T-helper 1 cell treated with Interleukin-12 subunit alpha and Interleukin-12 subunit beta and Interleukin-4 antibody, amounts not matched to agents 30 ng/mL and 1 ng/mL, for 36 hours (primary cell): Measurements from ENCODE around the gene PIP5KL1. TPM values are rescaled to one million over a fixed set of nuclear protein-coding genes. Genes with fewer than 3 reads are reported as not detected.

Source experiments
- intact Hi-C: fragments of 100-400 bp; cut with micrococcal nuclease; formaldehyde crosslinking; loops from one replicate; pipeline ENCODE4 v1.15.1; 2024
- total RNA-seq: library from RNA; stranded (reverse); gene quantifications from 2 replicates; pipeline ENCODE4 v1.2.3, GENCODE V29; 2022

PIP5KL1 gene
- total RNA-seq, 1 donor from 2014 or later = 1.8 TPM

DNA sequence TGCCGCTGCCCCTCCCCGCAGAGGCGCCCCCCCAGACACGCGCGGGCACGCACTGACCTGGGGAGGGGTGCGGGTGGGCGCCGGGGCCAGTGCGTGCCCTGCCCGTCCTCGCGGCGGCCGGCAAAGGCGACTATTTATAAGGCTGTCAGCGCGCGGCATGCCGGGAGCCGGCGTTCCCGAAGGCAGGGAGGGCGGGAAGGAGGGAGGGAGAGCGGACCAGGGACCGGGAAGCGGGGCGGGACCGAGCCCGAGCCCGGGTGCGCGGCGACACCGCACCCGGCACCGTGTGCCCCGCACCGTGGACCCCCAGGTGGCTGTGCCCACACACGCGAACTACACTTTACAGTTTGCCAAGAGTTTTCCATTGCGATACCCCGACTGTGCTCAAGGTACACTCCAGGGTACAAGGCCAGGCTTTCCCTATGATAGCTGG is 53.0 kb downstream of the PIP5KL1 start, which contains the start of gene AK1:
Gene AK1, minus strand, starts transcription at position 110 of the 433 bp plus-strand sequence. CDS start 3,058 bp downstream, outside the sequence.
- intact Hi-C loops = no loop called here

DNA sequence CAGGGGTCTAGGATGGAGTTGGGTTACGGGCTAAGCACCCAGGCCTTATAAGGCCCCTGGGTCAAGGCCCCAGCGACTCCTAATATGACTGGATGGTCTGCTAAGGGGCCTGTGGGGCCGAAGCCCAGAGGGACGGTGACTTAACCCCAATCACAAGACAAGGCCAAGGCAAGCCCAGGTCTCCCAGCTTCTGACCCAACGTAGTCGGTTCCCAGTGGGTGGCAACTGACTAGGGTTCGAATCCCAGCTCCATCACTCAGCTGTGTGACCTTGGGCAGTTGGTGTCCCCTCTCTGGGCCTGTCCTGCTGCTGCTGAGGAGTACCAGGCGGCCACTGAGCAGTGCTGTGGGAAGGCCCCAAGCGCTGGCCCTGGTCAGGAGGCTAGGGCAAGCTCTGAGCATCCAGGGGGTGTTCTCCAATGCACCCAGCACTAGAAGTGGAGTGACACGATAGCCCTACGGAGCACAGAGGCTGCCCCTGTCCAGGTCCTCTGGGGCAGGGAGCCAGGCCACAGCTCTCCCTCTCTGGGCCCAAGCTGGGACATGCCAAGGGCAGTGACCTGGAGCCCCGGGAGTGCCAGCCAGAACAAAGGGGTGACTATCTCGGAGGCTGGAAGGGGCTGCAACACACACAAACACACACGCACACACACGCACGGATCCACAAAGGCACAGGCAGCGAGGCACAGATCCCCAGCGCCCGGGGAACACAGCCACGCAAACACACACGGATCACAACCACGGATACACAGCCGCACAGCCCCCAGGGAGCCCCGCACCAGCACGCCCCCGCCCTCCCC is 53.6 kb downstream of the PIP5KL1 start:
- intact Hi-C loops = no loop called here

DNA sequence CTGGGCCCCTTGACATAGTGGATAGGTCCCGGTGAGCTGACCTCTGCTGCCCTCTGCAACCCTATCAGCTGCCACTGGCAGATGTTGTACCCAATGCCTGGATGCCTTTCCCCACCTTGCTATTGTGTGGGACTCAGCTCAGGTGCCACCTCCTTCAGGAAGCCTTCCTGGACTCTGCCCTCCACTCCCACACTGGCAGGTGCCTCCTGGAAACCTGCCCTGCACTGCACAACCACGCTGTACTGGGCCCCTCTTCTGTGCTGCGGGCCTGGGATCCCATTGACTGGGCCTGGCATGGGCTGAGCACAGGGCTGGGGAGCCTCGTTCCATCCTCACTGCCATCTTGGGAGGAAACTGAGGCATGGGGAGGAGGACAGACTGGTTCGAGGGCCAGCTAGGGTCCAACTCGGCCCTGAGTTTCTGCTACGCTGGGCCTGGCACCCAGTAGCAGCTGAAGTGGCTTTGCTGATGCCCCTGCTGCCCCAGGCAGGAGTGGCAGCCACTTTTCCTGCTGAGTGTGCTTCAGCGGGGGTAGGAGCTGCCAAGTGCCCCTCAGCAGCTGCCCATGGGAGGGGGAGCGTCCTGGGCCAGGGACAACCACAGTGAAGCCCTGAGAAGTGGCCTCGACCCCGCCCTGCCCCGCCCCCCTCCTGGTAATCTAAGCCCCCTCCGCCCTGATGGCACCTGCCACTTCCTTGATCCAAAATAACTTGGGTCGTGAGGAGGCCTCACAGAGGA is 54.4 kb downstream of the PIP5KL1 start:
- intact Hi-C loops = no loop called here

DNA sequence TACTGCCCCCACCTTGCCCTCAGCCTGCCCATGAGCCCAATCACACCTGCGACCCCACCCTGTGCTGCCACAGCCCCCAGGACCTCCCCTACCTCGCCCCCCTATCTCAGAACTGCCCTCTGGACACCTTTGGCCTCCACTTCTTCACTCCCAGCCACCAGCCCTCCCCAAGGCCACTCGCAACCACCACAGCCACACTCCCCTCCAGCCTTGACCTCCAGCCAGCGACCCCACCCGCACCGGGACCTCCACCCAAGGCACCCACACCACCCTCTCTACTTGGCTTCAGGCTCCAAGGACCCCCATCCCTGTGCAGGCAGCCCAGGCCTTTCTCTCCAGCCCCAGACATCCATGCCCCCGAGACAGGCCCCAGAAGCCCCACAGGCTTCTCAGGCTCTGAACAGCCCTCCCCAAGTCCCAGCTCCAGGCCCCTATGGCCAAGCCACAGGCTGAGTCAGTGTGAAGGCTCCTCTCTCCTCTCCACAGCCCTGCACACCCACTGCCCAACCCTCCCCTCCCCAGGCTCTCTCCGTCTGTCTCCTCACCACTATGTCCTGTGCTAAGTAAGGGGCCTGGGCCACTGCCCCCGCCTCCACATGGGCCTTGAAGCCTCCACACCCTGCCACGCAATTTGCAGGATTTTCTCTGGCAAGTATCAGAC is 55.1 kb downstream of the PIP5KL1 start:
- intact Hi-C loops = no loop called here

DNA sequence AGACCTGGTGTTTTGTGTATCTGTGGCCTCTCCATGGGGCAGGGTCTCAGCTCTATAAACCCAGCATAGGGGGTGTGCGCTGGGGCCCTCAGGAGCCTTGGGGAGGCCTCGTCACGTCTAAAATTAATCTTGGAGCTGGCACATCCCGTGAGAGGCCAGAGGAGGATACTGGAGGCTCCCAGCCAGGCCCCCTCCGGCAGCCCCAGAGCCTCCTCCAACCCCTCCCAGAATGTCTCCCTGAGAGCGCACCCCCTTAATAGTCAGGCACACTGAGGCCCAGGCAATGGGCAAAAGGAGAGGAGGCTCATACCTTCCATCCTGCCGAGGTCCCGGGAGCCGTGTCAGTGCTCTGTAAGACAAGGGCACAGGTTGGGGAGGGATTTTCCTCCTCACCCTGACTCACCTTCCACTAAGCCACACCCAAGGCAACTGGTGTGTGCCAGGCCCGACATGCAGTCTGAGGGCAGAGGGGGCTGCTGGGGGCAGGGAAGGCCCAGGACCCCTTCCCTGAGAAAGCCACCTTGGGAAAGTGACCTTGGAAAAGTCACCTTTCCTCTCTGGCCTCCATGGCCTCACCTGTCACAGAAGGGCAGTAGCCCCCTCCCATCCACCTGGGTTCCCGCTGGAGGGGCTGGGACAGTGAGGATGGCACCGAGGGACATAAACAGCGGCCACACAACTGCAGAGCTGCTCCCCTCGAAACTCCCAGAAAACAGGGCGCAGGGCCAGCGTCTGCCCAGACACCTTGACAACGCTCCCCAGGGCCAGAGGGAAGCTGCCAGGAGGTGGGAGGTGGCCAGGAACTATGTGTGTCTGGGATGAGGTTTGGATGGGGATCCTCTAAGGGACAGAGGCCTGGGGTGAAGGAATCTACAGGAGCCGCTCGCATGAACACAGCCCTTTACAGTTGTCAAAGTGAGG is 56.0 kb downstream of the PIP5KL1 start:
- intact Hi-C loops = loop anchor here (5.0 kb wide), 1 partner anchor 372 kb away; no protein-coding TSS in a partner anchor

DNA sequence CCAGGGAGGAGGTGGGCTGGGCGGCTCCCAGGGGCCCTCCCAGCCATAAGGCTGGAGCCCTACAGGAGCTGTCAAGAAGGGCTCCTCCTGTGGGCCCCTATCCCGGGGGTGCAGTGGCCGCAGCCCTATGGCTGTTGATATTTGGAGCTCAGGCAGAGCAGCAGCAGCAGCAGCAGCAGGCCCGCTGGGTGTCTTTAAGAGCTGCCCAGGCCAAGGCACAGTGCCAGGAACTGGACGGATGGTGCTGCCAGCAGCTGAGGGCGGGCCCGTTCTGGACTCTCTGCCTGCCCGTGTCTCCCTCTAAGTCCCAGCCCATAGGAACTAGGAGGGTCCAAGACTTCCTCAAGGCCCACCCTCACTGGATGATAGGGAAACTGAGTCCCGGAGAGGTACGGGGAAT is 56.7 kb downstream of the PIP5KL1 start:
- intact Hi-C loops = loop anchor here (5.0 kb wide), 1 partner anchor 372 kb away; no protein-coding TSS in a partner anchor

DNA sequence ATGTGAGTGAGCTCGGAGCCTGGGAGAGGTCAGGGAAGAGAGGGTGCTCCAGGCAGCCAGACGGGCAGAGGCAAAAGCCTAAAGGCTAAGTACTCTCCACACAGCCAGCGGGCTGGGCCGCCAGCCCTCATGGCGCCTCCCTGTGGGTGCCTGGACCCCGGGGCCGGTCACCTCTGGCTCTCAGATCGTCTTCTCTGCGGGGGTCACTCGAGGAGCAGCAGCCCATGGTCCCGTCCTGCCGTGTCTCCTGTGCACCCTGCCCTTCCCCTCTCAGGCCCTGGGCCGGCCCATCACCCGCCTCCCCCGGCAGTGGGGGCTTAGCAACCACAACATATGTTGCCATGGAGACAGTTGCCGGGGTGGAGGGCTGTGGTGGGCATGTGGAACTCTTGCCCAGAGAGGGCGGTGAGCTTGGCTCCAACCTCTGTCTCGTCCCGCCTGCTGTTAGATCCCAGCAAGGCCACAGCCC is 57.3 kb downstream of the PIP5KL1 start:
- intact Hi-C loops = loop anchor here (5.0 kb wide), 1 partner anchor 371 kb away; no protein-coding TSS in a partner anchor

DNA sequence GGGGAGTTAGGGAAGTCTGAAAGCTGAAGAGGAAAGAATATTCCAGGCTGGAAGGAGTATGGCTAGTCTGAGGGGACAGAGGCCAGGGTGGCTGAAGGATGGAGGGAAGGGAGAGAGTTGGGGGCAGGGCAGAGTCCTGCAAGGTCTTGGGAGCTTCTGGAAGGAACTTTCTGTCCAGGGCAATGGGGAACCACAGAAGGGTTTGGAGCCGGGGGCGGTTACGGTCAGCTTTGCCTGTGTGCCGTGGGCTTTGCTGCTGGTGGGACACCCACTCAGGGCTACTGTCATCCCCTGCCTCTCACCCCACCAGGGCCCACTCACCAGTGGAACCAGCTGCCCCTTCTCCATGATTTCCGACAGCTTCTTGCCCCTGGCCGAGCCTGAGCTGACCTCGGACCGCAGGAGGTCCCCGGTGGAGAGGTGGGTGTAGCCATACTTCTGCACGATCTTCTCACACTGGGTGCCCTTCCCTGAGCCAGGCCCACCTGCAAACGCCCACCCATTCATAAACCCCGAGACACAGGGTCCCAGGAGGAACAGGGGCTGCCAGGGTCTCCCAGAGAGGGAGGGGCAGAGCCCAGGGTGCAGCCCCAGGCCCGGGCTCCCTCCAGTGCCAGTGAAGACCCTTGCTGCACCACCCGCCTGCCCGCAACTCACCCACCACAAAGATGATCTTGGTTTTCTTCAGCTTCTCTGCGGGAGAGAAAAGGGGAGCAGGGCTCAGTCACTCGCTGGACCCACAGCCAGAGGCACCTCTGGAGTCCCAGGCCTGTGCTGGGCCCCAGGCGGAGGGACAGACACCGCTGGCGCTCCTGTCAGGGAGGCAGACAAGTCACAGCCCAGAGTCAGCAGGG is 58.0 kb downstream of the PIP5KL1 start:
- intact Hi-C loops = loop anchor here (5.0 kb wide), 1 partner anchor 370 kb away; no protein-coding TSS in a partner anchor

DNA sequence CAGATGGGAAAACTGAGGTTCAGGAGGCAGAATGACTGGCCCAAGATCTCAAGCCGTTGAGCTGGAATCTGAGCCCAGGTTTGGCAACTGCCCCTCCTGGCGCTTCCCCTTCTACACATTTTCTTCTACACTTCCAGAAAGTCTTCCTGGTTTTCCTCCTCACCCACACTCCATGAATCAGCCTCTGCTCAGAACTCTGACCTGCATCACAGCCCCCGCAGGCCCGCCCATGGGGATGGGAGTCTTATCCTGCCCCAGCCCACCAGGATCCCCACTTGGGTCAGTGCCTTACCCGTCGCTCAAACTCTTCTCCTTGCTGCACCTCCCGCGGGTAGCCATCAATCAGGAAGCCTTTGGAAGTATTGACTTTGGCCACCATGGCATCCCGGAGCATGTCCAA is 59.0 kb downstream of the PIP5KL1 start:
- intact Hi-C loops = loop anchor here (2.0 to 5.0 kb wide), 3 partner anchors 85 to 369 kb away; partner anchors contain the start of gene CDK9

DNA sequence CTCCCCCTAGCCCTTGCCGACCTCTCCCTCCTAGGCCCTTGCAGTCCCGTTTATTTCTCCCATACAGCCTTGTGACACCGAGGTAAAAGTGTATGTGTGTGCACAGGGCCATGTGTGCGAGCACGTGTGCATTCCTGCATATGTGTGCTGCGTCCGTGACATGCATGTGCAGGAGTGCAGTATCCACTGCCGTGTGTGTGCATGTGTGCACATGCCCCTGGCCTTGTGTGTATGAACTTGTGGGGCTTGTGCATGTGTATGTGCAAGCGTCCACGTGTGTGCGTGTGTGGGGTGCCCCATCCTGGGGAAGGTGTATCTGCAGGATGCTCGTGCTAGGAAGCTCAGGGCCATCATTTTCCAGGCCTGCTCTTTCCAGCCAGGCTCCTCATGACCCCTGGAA is 59.7 kb downstream of the PIP5KL1 start:
- intact Hi-C loops = loop anchor here (1.0 to 5.0 kb wide), 5 partner anchors 50 to 369 kb away; partner anchors contain the start of genes CDK9 and TOR2A

Other genes starting within 250 kb of the PIP5KL1 start
- gene CFAP157, start 223.8 kb downstream of the PIP5KL1 start, total RNA-seq = 0.07 and 0.10 TPM in 2 replicates
- 10.1 and 11.0 TPM in 2 replicates for gene PTRH1, start 215.1 kb downstream of the PIP5KL1 start, total RNA-seq
- gene TTC16, start 214.7 kb downstream of the PIP5KL1 start, total RNA-seq = 0.22 and 0.41 TPM in 2 replicates
- gene TOR2A, start 195.5 kb downstream of the PIP5KL1 start, total RNA-seq = 17.9 and 18.6 TPM in 2 replicates
- gene SH2D3C, start 152.1 kb downstream of the PIP5KL1 start, total RNA-seq = 76.4 and 77.6 TPM in 2 replicates
- gene CDK9, start 144.7 kb downstream of the PIP5KL1 start, total RNA-seq = 111 and 113 TPM in 2 replicates
- 89.5 and 94.8 TPM in 2 replicates for gene FPGS, start 127.9 kb downstream of the PIP5KL1 start, total RNA-seq
- 20.6 and 24.1 TPM in 2 replicates for gene ENG, start 76.1 kb downstream of the PIP5KL1 start, total RNA-seq
- 58.5 and 60.2 TPM in 2 replicates for gene AK1, start 53.1 kb downstream of the PIP5KL1 start, total RNA-seq
- 114 and 116 TPM in 2 replicates for gene ST6GALNAC6, start 31.2 kb downstream of the PIP5KL1 start, total RNA-seq
- gene ST6GALNAC4, start 13.7 kb downstream of the PIP5KL1 start, total RNA-seq = 28.4 and 32.2 TPM in 2 replicates
- gene DPM2, start 7.1 kb upstream of the PIP5KL1 start, total RNA-seq = 51.3 and 53.8 TPM in 2 replicates
- 175 and 186 TPM in 2 replicates for gene EEIG1, start 50.2 kb upstream of the PIP5KL1 start, total RNA-seq
- 12.6 and 13.8 TPM in 2 replicates for gene NAIF1, start 136.5 kb upstream of the PIP5KL1 start, total RNA-seq
- gene SLC25A25, start 137.5 kb upstream of the PIP5KL1 start, total RNA-seq = 13.9 and 14.8 TPM in 2 replicates
- 65.4 and 74.4 TPM in 2 replicates for gene PTGES2, start 197.0 kb upstream of the PIP5KL1 start, total RNA-seq
- gene LCN2, start 218.7 kb upstream of the PIP5KL1 start, total RNA-seq = not detected in 2 replicates
- gene BBLN, start 229.5 kb upstream of the PIP5KL1 start, total RNA-seq = 79.8 and 83.8 TPM in 2 replicates